Left cardiac atrium (tissue), 4 donors: ENCODE data around the gene PCSK4. TPM values are rescaled to one million over a fixed set of nuclear protein-coding genes. Genes with fewer than 3 reads are reported as not detected.

Source experiments
- ATAC-seq, 2 donors: fragments of 200-7000 bp; cut with Tn5 transposase; one replicate each; pipeline ENCODE4 v1.9.1; 2020; ENCODE audit warnings: mild to moderate bottlenecking in 2 of 2, moderate library complexity in 2 of 2
- DNase-seq: peaks from one replicate; pipeline ENCODE4 v3.0.0-alpha.2; 2020
- intact Hi-C, 2 donors: fragments of 100-400 bp; cut with DNase I; formaldehyde crosslinking; loops; one replicate each; pipeline versions ENCODE4 v1.14.1 to v1.15.1; 2022 to 2023
- total RNA-seq, 2 donors: library from RNA; stranded (reverse); fragmentation: NEBNext Ultra II Directional; extraction: Animal tissue kit (Norgen Biotek cat#: 25700); gene quantifications; one replicate each; pipeline ENCODE4 v1.2.1, GENCODE V29; 2021
- donor health status: DM: no; HTN: yes; CAD: no.
- donor health status: DM: no; HTN: yes; CAD: no; lungs with severe emphysema.
- donor health status: DM: yes; HTN: yes; CAD: no.
- donor health status: Dilated cardiomyopathy.

The PCSK4 gene
- total RNA-seq, 2 donors from 2014 or later: 0.89 to 1.6 TPM

GRCh38 chr19:1466018-1466460 is 24.1 kb downstream of the PCSK4 start:
- intact Hi-C loops: no loop called here
- ATAC-seq (no peak), DNase-seq (no peak)

GRCh38 chr19:1465191-1466016 is 24.7 kb downstream of the PCSK4 start:
- intact Hi-C loops: no loop called here
- DNase-seq: no peak
- peak in 1 of 2 donors; percentile 27 for ATAC-seq

- intact Hi-C loops: no loop called here
- DNase-seq: no peak
- no peak for ATAC-seq
Measured at GRCh38 chr19:1461862-1462261, 28.3 kb downstream of the PCSK4 start.

- intact Hi-C loops: no loop called here
- DNase-seq (no peak), ATAC-seq (no peak)
Measured at GRCh38 chr19:1460033-1460995, 29.8 kb downstream of the PCSK4 start.

- intact Hi-C loops: loop anchor here in 1 of 2 donors (10.0 kb wide), 1 partner anchor 175 kb away; the partner anchor contains the start of gene EFNA2
- no peak for ATAC-seq
- no peak for DNase-seq
Measured at GRCh38 chr19:1459479-1459878, 30.7 kb downstream of the PCSK4 start.

GRCh38 chr19:1457892-1458291 is 32.3 kb downstream of the PCSK4 start:
- intact Hi-C loops: loop anchor here in 1 of 2 donors (10.0 kb wide), 1 partner anchor 173 kb away; the partner anchor contains the start of gene EFNA2
- DNase-seq (no peak), ATAC-seq (no peak)

- intact Hi-C loops: loop anchor here in 1 of 2 donors (10.0 kb wide), 1 partner anchor 172 kb away; the partner anchor contains the start of gene EFNA2
- no peak for ATAC-seq
- DNase-seq: no peak
Measured at GRCh38 chr19:1457031-1457739, 33.0 kb downstream of the PCSK4 start.

GRCh38 chr19:1456121-1456900 is 33.8 kb downstream of the PCSK4 start:
- no peak for DNase-seq
- ATAC-seq: no peak
- intact Hi-C loops: loop anchor here in 1 of 2 donors (10.0 kb wide), 1 partner anchor 172 kb away; the partner anchor contains the start of gene EFNA2

- peak; percentile 12 to 30 for ATAC-seq
- intact Hi-C loops: loop anchor here in 1 of 2 donors (10.0 kb wide), 1 partner anchor 171 kb away; the partner anchor contains the start of gene EFNA2
- peak; percentile 56 for DNase-seq
Measured at GRCh38 chr19:1455336-1456120, 34.6 kb downstream of the PCSK4 start.

GRCh38 chr19:1455002-1455335 is 35.2 kb downstream of the PCSK4 start:
- intact Hi-C loops: loop anchor here in 1 of 2 donors (10.0 kb wide), 1 partner anchor 170 kb away; the partner anchor contains the start of gene EFNA2
- no peak for ATAC-seq
- DNase-seq: no peak

- intact Hi-C loops: loop anchor here in 1 of 2 donors (10.0 kb wide), 1 partner anchor 169 kb away; the partner anchor contains the start of gene EFNA2
- DNase-seq: peak; percentile 57
- peak; percentile 27 to 80 for ATAC-seq
Measured at GRCh38 chr19:1453525-1454364, 36.4 kb downstream of the PCSK4 start.

- intact Hi-C loops: loop anchor here in 1 of 2 donors (10.0 kb wide), 1 partner anchor 168 kb away; the partner anchor contains the start of gene EFNA2
- DNase-seq (no peak), ATAC-seq (no peak)
Measured at GRCh38 chr19:1452802-1453524, 37.2 kb downstream of the PCSK4 start.

- DNase-seq (no peak), ATAC-seq (no peak)
- intact Hi-C loops: loop anchor here in 1 of 2 donors (10.0 kb wide), 1 partner anchor 167 kb away; the partner anchor contains the start of gene EFNA2
Measured at GRCh38 chr19:1451916-1452801, 38.0 kb downstream of the PCSK4 start.
